ENCODE results near the gene REC114.

REC114 gene

DNA sequence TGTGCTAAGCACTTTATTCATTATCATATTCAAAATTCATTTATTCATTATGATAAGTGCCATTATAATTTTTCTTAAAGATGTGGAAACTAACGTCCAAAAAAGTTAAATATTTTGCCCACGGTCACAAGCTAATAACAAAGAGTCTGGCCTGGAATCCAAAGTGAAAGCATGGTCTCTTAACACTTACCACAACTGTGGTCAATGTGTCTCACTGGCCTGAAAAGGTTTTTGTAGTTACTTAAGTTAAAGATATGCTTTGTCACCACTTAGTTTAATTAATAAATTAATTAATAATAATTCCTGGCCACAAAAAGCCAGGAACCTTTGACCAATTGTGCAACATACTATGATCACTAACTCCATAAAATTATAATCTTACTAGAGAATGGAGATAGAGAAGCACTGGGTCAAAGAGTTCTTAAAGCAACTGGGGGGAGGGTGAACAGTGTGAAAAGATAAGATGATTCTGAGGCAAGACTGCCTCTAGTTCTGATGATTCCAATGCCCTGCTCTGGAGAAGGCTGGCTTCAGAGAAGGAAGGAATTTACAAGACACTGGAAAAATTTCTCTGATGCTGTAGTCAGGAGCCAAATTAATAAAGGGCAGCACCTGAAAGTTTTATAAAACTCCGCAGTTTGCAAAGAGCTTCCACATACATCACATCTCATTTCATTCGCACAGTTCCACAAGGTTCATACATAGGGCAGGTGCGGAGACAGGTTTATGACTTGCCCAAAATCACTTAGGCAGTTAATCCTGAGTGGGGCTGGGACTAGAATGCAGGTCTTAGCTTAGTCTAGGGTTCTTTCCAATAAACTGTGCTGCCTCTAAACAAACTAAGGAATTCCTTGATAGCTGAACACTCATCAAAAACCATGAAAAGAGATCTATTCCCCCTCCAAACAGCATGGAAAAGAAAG is 157.7 kb downstream of the REC114 start:
- no peak for DNase-seq (ENCODE audit: extremely low read depth, low read depth)
- TF ChIP-seq, protein P1, sequence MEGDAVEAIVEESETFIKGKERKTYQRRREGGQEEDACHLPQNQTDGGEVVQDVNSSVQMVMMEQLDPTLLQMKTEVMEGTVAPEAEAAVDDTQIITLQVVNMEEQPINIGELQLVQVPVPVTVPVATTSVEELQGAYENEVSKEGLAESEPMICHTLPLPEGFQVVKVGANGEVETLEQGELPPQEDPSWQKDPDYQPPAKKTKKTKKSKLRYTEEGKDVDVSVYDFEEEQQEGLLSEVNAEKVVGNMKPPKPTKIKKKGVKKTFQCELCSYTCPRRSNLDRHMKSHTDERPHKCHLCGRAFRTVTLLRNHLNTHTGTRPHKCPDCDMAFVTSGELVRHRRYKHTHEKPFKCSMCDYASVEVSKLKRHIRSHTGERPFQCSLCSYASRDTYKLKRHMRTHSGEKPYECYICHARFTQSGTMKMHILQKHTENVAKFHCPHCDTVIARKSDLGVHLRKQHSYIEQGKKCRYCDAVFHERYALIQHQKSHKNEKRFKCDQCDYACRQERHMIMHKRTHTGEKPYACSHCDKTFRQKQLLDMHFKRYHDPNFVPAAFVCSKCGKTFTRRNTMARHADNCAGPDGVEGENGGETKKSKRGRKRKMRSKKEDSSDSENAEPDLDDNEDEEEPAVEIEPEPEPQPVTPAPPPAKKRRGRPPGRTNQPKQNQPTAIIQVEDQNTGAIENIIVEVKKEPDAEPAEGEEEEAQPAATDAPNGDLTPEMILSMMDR (IDR thresholded peaks at IDR 0.05; ENCODE audit: low read depth, low read length): no peak

DNA sequence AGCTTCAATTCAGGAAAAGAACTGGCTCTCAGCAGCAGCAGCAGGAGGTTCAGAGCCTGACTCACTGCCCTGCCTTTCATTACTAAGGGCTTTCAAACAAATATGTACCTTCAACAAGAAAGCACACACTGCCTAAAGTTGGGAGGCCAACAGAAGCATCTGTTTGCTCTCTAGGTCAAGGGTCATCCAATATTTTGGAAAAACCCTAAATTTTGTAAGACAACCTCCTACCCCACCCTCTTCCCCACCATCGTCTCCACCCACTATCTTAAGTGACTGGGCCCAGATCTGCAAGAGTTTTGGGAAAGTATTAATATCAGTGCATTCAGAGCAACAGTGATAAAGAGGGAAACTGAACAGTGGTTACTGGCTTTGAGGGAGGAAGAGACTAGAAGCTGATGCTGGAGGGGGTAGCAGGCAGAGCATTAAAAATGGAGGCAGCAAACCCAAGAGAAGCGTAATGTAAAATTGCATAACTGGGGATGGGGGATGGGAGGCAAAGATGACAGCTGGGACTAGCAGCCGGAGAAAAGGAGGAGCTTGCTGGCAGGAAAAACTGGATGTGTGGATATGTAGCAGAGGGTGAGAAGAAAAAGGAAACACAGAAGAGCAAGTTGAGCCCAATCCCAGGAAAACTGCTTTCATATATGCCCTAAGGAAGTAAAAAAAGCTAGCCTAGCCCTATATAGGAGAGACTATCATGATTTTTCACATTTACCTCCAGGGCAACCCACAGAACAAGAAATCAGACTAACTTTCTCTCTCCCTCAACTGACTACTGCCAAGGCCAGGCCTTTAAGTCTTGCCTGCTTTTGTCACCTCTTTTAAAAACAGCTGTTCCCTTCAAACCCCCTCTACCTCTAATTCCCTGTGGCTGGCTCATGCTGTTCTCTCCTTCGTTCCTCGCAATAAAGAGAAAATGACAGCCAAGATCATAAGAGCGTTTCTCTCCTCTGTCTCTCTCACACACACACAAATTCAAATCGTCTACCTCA is 158.8 kb downstream of the REC114 start:
- TF ChIP-seq, protein P1 (IDR thresholded peaks at IDR 0.05; ENCODE audit: low read depth, low read length): no peak
- no peak for DNase-seq (ENCODE audit: extremely low read depth, low read depth)

DNA sequence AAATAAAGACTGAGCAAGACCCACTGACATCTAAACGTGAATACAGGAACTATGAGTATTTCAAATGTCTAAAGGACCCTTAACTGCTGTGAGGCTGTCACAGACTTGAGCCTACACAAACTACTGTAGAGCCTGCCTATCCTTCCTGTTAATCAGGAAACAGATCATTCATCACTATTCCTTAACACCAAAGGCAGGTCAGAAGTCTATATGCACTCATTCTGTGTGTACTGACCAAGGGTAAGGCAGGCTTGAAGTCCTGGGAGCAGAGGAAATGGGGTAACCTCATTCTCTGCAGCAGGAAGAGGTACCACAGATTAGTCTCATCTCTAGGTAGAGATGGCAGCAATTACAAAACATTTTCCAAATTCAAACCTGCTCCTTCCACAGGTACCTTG is 159.5 kb downstream of the REC114 start:
- DNase-seq (ENCODE audit: extremely low read depth, low read depth): no peak

DNA sequence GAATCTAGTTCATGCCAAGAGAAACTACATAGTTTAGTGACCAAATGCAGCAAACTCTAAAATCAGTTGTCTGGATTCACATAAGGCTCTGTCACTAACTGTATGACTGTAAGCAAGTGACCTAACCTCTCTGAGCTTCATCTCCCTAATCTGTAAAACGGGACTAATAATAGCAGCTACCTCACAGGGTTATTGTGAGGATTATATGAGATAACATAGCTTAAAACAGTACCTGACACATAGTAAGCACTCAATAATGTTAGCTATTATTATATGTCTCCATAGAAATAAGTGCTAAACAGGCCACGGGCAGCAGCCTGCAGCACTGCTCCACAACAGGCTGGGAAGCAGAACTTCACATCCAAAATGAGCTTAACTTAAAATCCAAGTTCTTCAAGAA is 160.0 kb downstream of the REC114 start:
- no peak for DNase-seq (ENCODE audit: extremely low read depth, low read depth)

More for the DNA sequence above, 159.5 kb downstream of the REC114 start:
- TF ChIP-seq, protein P1 (IDR thresholded peaks at IDR 0.05; ENCODE audit: low read depth, low read length): no peak

DNA sequence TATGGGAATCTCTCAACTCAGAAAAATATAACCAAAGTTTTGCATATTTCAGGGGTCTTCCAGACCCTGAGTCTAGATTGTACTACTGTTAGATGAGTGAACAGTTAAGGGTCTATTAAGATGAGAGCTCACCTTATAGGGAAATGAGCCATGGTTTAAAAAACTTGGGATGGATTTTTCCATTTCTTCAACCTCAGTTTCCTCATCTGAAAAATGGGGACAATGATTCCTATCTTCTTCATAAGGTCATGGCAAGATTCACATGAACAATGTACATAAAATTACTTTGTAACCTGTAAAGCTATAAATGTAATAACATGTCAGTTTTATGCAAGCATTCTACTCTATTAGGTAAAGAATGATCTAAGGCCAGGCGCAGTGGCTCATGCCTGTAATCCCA is 161.5 kb downstream of the REC114 start:
- DNase-seq (ENCODE audit: extremely low read depth, low read depth): no peak
- TF ChIP-seq, protein P1 (IDR thresholded peaks at IDR 0.05; ENCODE audit: low read depth, low read length): no peak

More for the DNA sequence above, 160.0 kb downstream of the REC114 start:
- TF ChIP-seq, protein P1 (IDR thresholded peaks at IDR 0.05; ENCODE audit: low read depth, low read length): no peak

DNA sequence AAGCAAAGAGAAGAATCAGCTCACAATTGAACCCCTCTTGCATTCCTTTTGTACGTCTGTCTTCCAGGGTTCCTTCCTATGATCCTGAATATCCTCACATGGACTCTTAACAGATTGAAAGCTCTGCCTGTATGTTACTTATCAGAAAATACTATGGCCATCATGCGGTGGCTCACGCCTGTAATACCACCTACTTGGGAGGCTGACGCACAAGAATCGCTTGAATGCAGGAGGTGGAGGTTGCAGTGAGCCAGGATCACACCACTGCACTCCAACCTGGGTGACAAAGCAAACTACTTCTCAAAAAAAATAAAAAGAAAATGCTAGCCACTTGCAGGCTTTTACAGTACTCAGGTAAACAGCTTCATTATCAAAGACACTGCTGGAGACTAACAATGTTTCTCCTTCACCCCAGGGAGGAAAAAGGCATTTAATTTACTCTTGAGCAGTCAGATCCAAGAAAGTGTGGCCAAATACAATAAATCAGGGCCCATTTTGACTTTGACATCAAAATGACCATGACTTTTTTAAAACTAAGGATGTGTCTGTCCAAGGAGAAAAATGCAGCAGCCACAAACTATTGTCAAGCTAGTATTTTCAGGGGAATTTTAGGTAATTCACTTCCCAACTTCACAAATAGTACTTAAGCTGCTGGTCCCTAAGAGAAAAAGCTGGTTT is 162.9 kb downstream of the REC114 start:
- TF ChIP-seq, protein P1 (IDR thresholded peaks at IDR 0.05; ENCODE audit: low read depth, low read length): no peak
- DNase-seq (ENCODE audit: extremely low read depth, low read depth): no peak

Data from AG09319 (cell line).